ENCODE results near the gene HHATL. TPM values are rescaled to one million over a fixed set of nuclear protein-coding genes. Genes with fewer than 3 reads are reported as not detected.
A peak's percentile ranks its signal among the peaks of the same experiment; 100 is the strongest.

Gene HHATL
- total RNA-seq, 1 donor from 2014 or later, result not detected

GRCh38 chr3:42655980-42656679 is 46.5 kb downstream of the HHATL start:
- DNase-seq (ENCODE audit: low spot score), result no peak

GRCh38 chr3:42655331-42655888 is 47.2 kb downstream of the HHATL start:
- H3K36me3 Mint-ChIP-seq (ENCODE audit: low read depth), result peaks cover 14% of the 10 kb centered on the region
- H3K27ac Mint-ChIP-seq (ENCODE audit: unreplicated experiment), result no peak overlapping the region
- peak overlapping the region; percentile 69 for H3K4me3 Mint-ChIP-seq (ENCODE audit: unreplicated experiment)
- no peak for DNase-seq (ENCODE audit: low spot score)
- peaks cover 52% of the 10 kb centered on the region for H3K4me1 Mint-ChIP-seq (ENCODE audit: low read depth)
- no peaks in the 10 kb centered on the region for H3K27me3 Mint-ChIP-seq (ENCODE audit: low read depth)
- H3K9me3 Mint-ChIP-seq (ENCODE audit: low read depth), result no peaks in the 10 kb centered on the region
- no peak for TF ChIP-seq CTCF (IDR thresholded peaks at IDR 0.05)

More at GRCh38 chr3:42655980-42656679, 46.5 kb downstream of the HHATL start:
- Mint-ChIP-seq H3K9me3 (ENCODE audit: low read depth) (no peaks in the 10 kb centered on the region), H3K27ac (ENCODE audit: unreplicated experiment) (peak overlapping the region; percentile 60), H3K4me1 (ENCODE audit: low read depth) (peaks cover 44% of the 10 kb centered on the region), H3K4me3 (ENCODE audit: unreplicated experiment) (peak overlapping the region; percentile 19), H3K27me3 (ENCODE audit: low read depth) (no peaks in the 10 kb centered on the region), H3K36me3 (ENCODE audit: low read depth) (peaks cover 14% of the 10 kb centered on the region)
- TF ChIP-seq CTCF (IDR thresholded peaks at IDR 0.05), result no peak

- no peak for DNase-seq (ENCODE audit: low spot score)
- TF ChIP-seq CTCF (IDR thresholded peaks at IDR 0.05), result peak; percentile 65
- no peaks in the 10 kb centered on the region for H3K27me3 Mint-ChIP-seq (ENCODE audit: low read depth)
- peak overlapping the region; percentile 69 for H3K4me3 Mint-ChIP-seq (ENCODE audit: unreplicated experiment)
- H3K27ac Mint-ChIP-seq (ENCODE audit: unreplicated experiment), result peak overlapping the region; percentile 66
- no peaks in the 10 kb centered on the region for H3K9me3 Mint-ChIP-seq (ENCODE audit: low read depth)
- H3K36me3 Mint-ChIP-seq (ENCODE audit: low read depth), result peaks cover 9% of the 10 kb centered on the region
- H3K4me1 Mint-ChIP-seq (ENCODE audit: low read depth), result peaks cover 51% of the 10 kb centered on the region
These were observed 48.0 kb downstream of the HHATL start for GRCh38 chr3:42654331-42655201.

GRCh38 chr3:42653560-42654330 is 48.9 kb downstream of the HHATL start, which contains the start of gene ZBTB47:
TSS of gene ZBTB47 (plus strand) at chr3:42653697. CDS start at chr3:42658356, 4,659 bp downstream.
- H3K36me3 Mint-ChIP-seq (ENCODE audit: low read depth), result peaks cover 8% of the 10 kb centered on the region
- no peak for DNase-seq (ENCODE audit: low spot score)
- H3K4me3 Mint-ChIP-seq (ENCODE audit: unreplicated experiment), result peak within 1 kb of the TSS; percentile 93
- H3K4me1 Mint-ChIP-seq (ENCODE audit: low read depth), result peaks cover 60% of the 10 kb centered on the region
- H3K27ac Mint-ChIP-seq (ENCODE audit: unreplicated experiment), result peak within 1 kb of the TSS; percentile 95
- TF ChIP-seq CTCF (IDR thresholded peaks at IDR 0.05), result peak; percentile 7
- no peaks in the 10 kb centered on the region for H3K27me3 Mint-ChIP-seq (ENCODE audit: low read depth)
- no peaks in the 10 kb centered on the region for H3K9me3 Mint-ChIP-seq (ENCODE audit: low read depth)

- Mint-ChIP-seq H3K27me3 (ENCODE audit: low read depth) (no peaks in the 10 kb centered on the region), H3K4me3 (ENCODE audit: unreplicated experiment) (peak overlapping the region; percentile 93), H3K36me3 (ENCODE audit: low read depth) (peaks cover 4% of the 10 kb centered on the region), H3K27ac (ENCODE audit: unreplicated experiment) (peak overlapping the region; percentile 95), H3K9me3 (ENCODE audit: low read depth) (no peaks in the 10 kb centered on the region), H3K4me1 (ENCODE audit: low read depth) (peaks cover 62% of the 10 kb centered on the region)
- no peak for TF ChIP-seq CTCF (IDR thresholded peaks at IDR 0.05)
- no peak for DNase-seq (ENCODE audit: low spot score)
These were observed 49.4 kb downstream of the HHATL start for GRCh38 chr3:42653303-42653559.
